SJSA1 (cell line): ENCODE data around the gene SH2D7. TPM values are rescaled to one million over a fixed set of nuclear protein-coding genes. Genes with fewer than 3 reads are reported as not detected.
A peak's percentile ranks its signal among the peaks of the same experiment; 100 is the strongest.

ENCODE experiments used
- DNase-seq, 2 experiments: peaks; one replicate each; pipeline ENCODE4 v3.0.0-alpha.2; 2015 to 2020; ENCODE audit warnings: low spot score in 2 of 2, low read depth in 1 of 2
- H3K27ac ChIP-seq: fragments of 250-450 bp; sonication (Bioruptor Pico); 2 replicates; pipeline ENCODE4 v1.5.1; 2020; ENCODE audit warnings: mild to moderate bottlenecking, moderate library complexity
- H3K27me3 ChIP-seq: fragments of 250-450 bp; sonication (Bioruptor Pico); replicated peaks from 2 replicates; pipeline ENCODE4 v1.5.1; 2020; ENCODE audit warnings: mild to moderate bottlenecking, moderate library complexity
- H3K36me3 ChIP-seq: fragments of 250-450 bp; sonication (Bioruptor Pico); 2 replicates; pipeline ENCODE4 v1.5.1; 2020; ENCODE audit warnings: mild to moderate bottlenecking
- H3K4me1 ChIP-seq: fragments of 250-450 bp; sonication (Bioruptor Pico); replicated peaks from 2 replicates; pipeline ENCODE4 v1.6.1; 2021; ENCODE audit warnings: mild to moderate bottlenecking
- H3K4me3 ChIP-seq: fragments of 250-450 bp; sonication (Bioruptor Pico); 2 replicates; pipeline ENCODE4 v1.5.1; 2020; ENCODE audit warnings: mild to moderate bottlenecking
- H3K9me3 ChIP-seq: fragments of 250-450 bp; sonication (Bioruptor Pico); replicated peaks from 2 replicates; pipeline ENCODE4 v1.5.1; 2020; ENCODE audit warnings: mild to moderate bottlenecking
- total RNA-seq: library from RNA; depleted of rRNA; stranded (reverse); fragments of >200 nt; shearing (Covaris generic); gene quantifications from 2 replicates; pipeline ENCODE4 v1.2.3, GENCODE V29; 2014

SH2D7 gene
- total RNA-seq, 1 experiment from 2014 or later: not detected

DNA sequence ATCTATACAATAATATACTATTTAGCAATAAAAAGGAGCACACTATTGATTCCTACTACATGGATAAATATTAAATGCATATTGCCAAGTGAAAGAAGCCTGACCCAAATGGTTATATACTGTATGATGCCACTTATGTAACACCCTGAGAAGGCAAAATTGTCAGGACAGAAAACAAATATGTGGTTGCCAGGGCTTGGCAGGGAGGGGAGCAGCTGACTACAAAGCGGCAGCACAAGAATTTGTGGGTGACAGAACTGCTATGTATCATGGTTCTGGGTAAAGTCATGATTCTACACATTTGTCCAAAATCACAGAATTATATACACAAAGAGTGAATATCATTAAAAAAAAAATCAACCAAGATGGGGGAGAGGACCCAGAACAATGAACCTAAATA, 37.4 kb upstream of the SH2D7 start:
- peaks cover 46% of the 10 kb centered on the region for H3K4me1 ChIP-seq
- peaks cover 30% of the 10 kb centered on the region for H3K36me3 ChIP-seq
- no peaks in the 10 kb centered on the region for H3K27me3 ChIP-seq
- no peaks in the 10 kb centered on the region; the same call in 1 of the 2 replicates for H3K9me3 ChIP-seq
- no peak overlapping the region for H3K27ac ChIP-seq
- no peak overlapping the region for H3K4me3 ChIP-seq
- DNase-seq: no peak

DNA sequence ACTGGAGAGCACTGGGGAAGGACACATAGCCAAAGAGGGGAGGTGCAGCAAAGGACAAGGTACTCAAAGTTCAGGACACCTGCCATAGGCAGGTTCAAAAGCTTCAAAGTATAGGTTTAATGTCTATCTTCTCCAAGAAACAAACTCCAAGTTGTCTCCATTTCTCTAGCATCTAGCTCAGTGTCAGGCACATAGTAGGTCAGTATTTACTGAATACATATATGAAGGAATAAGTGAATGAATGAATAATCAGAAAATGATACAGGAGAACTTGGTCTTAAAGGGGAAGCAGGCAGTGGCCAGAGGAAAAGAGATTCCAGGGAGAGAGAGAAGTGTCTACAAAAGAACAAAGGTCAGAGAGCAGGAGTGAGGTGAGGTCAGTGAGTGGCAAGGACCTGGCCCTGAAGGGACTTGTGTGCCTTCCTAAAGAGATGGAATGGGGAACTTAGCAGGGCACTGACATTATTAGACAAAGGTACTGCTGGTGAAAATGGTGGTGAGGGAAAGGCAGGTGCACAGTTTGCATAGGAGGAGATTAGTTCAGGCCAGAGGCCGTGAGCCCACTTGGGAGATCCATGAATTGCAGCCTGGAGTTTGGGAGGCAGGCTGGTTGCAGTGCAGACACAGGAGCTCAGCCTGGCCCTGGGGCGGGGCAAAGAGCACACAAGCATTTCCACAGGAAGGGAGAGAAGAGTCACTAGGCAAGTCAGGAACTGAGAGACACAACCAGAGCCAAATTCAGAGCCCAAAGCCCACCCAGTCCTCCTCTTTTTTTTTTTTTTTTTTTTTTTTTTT, 36.2 kb upstream of the SH2D7 start:
- Histone ChIP-seq H3K4me1 (peaks cover 37% of the 10 kb centered on the region), H3K36me3 (peaks cover 24% of the 10 kb centered on the region), H3K4me3 (no peak overlapping the region), H3K27ac (no peak overlapping the region), H3K9me3 (no peaks in the 10 kb centered on the region; the same call in 1 of the 2 replicates), H3K27me3 (no peaks in the 10 kb centered on the region)
- DNase-seq: no peak

GRCh38 chr15:78056714-78057269, 35.6 kb upstream of the SH2D7 start:
- H3K4me1 ChIP-seq: peaks cover 38% of the 10 kb centered on the region
- H3K27ac ChIP-seq: peak overlapping the region; percentile 38; the same call in 1 of the 2 replicates
- H3K9me3 ChIP-seq: no peaks in the 10 kb centered on the region
- no peaks in the 10 kb centered on the region for H3K27me3 ChIP-seq
- peaks cover 21% of the 10 kb centered on the region for H3K36me3 ChIP-seq
- no peak overlapping the region for H3K4me3 ChIP-seq
- no peak for DNase-seq

GRCh38 chr15:78057803-78058202, 34.6 kb upstream of the SH2D7 start:
- Histone ChIP-seq H3K4me3 (no peak overlapping the region), H3K4me1 (peaks cover 48% of the 10 kb centered on the region)

GRCh38 chr15:78058401-78058935, 33.9 kb upstream of the SH2D7 start:
- no peak for DNase-seq
- Histone ChIP-seq H3K27ac (no peak overlapping the region), H3K27me3 (no peaks in the 10 kb centered on the region), H3K9me3 (no peaks in the 10 kb centered on the region), H3K36me3 (peaks cover 12% of the 10 kb centered on the region), H3K4me3 (no peak overlapping the region), H3K4me1 (peaks cover 50% of the 10 kb centered on the region)

More at GRCh38 chr15:78057803-78058202, 34.6 kb upstream of the SH2D7 start:
- Histone ChIP-seq H3K27ac (no peak overlapping the region), H3K27me3 (no peaks in the 10 kb centered on the region), H3K36me3 (peaks cover 19% of the 10 kb centered on the region), H3K9me3 (no peaks in the 10 kb centered on the region)
- DNase-seq: no peak

DNA sequence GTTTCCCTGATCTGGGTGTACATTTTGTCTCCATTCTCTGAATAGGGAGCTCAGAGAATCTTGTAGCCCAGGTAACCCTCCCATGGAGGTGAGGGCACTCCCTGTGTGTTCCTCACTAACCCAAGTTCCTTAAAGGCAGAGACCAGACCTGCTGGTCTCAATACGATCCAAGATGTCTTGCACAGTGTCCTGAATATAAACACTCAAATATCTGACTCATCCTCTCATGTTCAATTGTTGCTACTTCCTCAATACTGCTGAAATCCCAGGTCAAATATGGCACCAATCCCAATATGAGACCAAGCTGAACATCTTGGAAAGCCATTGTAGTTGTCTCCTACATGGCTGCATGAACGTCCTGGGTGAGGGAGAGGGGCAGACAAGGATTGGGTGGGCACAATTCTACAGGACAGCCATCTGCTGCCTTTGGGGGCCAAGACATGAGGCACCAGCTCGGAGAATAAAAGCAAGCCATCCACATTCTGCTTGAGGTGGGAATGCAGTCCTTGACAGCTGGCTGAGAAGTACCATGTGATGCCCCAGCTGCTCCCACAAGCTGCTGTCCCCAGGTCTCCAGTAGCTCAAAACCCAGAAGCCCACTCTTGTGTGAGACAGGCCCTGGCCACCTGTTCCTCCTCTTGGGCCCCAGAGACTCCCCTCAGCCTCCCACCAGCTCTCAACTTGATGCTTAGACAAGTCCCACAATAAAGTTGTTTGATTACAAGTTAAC, 33.1 kb upstream of the SH2D7 start:
- Histone ChIP-seq H3K27ac (no peak overlapping the region), H3K27me3 (no peaks in the 10 kb centered on the region), H3K4me1 (peaks cover 58% of the 10 kb centered on the region), H3K4me3 (no peak overlapping the region), H3K9me3 (no peaks in the 10 kb centered on the region), H3K36me3 (peaks cover 5% of the 10 kb centered on the region; the same call in 1 of the 2 replicates)
- peak in 1 of 2 experiments; percentile 27 for DNase-seq

DNA sequence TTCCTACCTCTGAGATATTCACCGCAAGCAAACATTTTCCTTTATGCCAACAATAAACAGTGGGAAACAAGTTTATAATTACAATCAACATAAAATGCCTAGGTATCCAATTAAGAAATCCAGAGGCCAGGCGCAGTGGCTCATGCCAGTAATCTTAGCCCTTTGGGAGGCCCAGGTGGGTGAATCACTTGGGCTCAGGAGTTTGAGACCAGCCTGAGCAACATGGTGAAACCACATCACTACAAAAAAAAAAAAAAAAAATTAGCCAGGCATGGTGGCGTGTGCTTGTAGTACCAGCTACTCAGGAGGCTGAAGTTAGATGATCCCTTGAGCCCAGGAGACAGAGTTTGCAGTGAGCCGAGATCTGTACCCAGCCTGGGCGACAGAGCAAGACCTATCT, 32.1 kb upstream of the SH2D7 start:
- Histone ChIP-seq H3K27ac (no peak overlapping the region), H3K4me1 (peaks cover 67% of the 10 kb centered on the region)
- DNase-seq: no peak

DNA sequence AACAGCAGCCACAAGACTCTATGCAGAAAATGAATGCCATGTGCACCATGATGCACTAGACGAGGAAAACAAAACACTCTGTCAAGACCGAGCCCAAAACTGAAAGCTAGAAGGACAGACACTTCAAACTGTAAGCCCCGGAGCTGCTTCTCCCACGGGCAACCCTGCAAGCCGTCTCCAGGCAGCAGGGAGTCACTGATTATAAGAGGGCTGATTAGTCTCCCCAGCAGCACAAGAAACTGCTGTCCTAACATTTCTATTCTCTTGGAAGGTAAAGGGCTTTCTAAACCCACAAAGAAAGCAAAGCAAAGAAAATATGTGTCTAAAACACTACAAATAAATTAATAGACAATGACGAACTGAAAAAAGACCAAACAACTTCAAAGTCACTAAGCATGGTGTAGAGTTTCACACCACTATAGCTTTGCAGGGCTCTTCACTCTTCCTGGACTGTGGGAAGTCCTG, 30.4 kb upstream of the SH2D7 start:
- Histone ChIP-seq H3K4me1 (peaks cover 71% of the 10 kb centered on the region), H3K27ac (peak overlapping the region; percentile 27), H3K27me3 (no peaks in the 10 kb centered on the region), H3K4me3 (peak overlapping the region; percentile 11), H3K36me3 (0 out of 2 replicates have a peak, but pooled peaks cover 5% of the 10 kb centered on the region), H3K9me3 (no peaks in the 10 kb centered on the region)
- DNase-seq: peak; percentile 61 to 67

More for the DNA sequence above, 32.1 kb upstream of the SH2D7 start:
- H3K27me3 ChIP-seq: no peaks in the 10 kb centered on the region
- no peak overlapping the region for H3K4me3 ChIP-seq
- 0 out of 2 replicates have a peak, but pooled peaks cover 5% of the 10 kb centered on the region for H3K36me3 ChIP-seq
- no peaks in the 10 kb centered on the region for H3K9me3 ChIP-seq

DNA sequence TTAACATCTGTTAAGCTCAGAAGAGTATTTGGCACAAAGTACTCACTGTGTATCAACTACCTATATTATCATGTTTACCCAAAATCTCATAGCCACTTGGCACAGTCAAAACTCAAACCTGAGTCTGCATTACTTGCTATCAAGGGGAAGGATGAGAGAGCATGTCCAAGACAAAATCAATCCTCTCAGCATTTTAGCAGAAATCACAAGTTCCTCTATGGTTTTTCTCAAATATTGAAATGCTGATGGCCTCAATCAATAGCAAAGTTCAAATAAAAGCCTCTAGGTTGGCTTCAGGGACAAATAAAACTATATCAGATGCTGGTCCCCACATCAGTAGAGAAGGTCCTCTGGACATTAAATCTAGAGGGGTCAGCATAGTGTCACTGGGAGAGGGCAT, 29.1 kb upstream of the SH2D7 start:
- no peak for DNase-seq
- Histone ChIP-seq H3K36me3 (0 out of 2 replicates have a peak, but pooled peaks cover 5% of the 10 kb centered on the region), H3K4me3 (no peak overlapping the region), H3K4me1 (peaks cover 77% of the 10 kb centered on the region), H3K27ac (no peak overlapping the region), H3K9me3 (no peaks in the 10 kb centered on the region), H3K27me3 (no peaks in the 10 kb centered on the region)

DNA sequence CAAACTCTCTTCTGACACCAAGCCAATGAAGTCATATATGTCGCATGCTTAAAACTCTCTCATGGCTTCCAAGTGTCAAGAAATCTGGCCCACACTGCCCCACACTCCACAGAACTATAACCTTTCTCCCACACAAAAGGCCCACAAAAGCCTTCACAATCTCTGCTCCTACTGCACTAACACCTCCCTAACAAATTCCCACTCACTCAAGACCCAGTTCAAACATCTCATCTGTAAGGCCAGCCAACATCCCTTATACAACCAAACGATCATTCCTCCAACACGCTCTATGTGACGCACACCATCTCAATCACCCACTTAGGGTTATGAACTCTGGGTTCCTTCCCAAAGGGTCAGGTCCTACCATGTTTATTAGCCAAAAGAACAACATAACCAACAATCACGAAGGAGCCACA, 28.4 kb upstream of the SH2D7 start:
- H3K27me3 ChIP-seq: no peaks in the 10 kb centered on the region
- peaks cover 77% of the 10 kb centered on the region for H3K4me1 ChIP-seq
- H3K9me3 ChIP-seq: no peaks in the 10 kb centered on the region
- no peak overlapping the region for H3K4me3 ChIP-seq
- no peak for DNase-seq
- no peak overlapping the region for H3K27ac ChIP-seq
- 0 out of 2 replicates have a peak, but pooled peaks cover 5% of the 10 kb centered on the region for H3K36me3 ChIP-seq

DNA sequence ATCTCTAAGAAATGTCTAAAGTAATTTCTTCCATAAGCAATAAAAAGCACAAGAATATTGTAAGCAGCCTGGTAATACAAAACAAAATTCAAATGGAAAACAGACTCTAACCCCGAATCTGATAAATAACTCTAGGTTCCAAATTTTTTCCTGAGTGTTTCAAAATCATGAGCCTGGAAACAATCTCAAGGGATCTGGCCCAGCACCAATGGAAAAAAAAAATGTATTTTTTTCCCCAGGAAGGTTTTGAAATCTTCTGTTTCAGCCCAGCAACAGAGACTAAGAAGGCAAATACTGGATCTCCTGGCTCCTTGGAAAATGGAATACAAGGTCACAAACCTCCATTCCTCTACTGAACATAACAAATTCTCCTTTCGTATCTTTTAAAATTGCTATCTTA, 27.8 kb upstream of the SH2D7 start:
- H3K27ac ChIP-seq: peak overlapping the region; percentile 45
- H3K36me3 ChIP-seq: 0 out of 2 replicates have a peak, but pooled peaks cover 2% of the 10 kb centered on the region
- H3K4me3 ChIP-seq: no peak overlapping the region
- H3K4me1 ChIP-seq: peaks cover 75% of the 10 kb centered on the region
- DNase-seq: no peak
- no peaks in the 10 kb centered on the region for H3K27me3 ChIP-seq
- no peaks in the 10 kb centered on the region for H3K9me3 ChIP-seq

- no peak overlapping the region for H3K4me3 ChIP-seq
- H3K4me1 ChIP-seq: peaks cover 78% of the 10 kb centered on the region
- H3K9me3 ChIP-seq: no peaks in the 10 kb centered on the region
- H3K36me3 ChIP-seq: no peaks in the 10 kb centered on the region
- H3K27ac ChIP-seq: peak overlapping the region; percentile 71
- peak; percentile 96 to 98 for DNase-seq
- no peaks in the 10 kb centered on the region for H3K27me3 ChIP-seq
Measured at GRCh38 chr15:78065284-78065872, 27.0 kb upstream of the SH2D7 start.
